Smooth muscle cell (in vitro differentiated cells): Measurements from ENCODE around the gene OXTR. TPM values are rescaled to one million over a fixed set of nuclear protein-coding genes. Genes with fewer than 3 reads are reported as not detected.

Experiments used
- DNase-seq: peaks from one replicate; lab custom pipeline; 2025; ENCODE audit not compliant: unreplicated experiment; lab: John Stamatoyannopoulos, UW
- H2AFZ ChIP-seq: fragments of 200-600 bp; sonication (generic); 2 replicates; pipeline ENCODE4 v1.6.0; 2016; ENCODE audit warnings: antibody characterized with exemption, low read depth, mild to moderate bottlenecking
- H3F3A ChIP-seq: fragments of 200-600 bp; sonication (generic); 2 replicates; pipeline ENCODE4 v1.6.0; 2017; ENCODE audit warnings: antibody characterized with exemption, low read depth
- H3K27ac ChIP-seq: fragments of 200-600 bp; sonication (generic); 2 replicates; pipeline ENCODE4 v1.5.1; 2016; ENCODE audit warnings: low read depth, mild to moderate bottlenecking
- H3K27me3 ChIP-seq: fragments of 200-600 bp; sonication (generic); 2 replicates; pipeline ENCODE4 v1.6.1; 2016; ENCODE audit warnings: low read depth, mild to moderate bottlenecking
- H3K36me3 ChIP-seq: fragments of 200-600 bp; sonication (generic); 2 replicates; pipeline ENCODE4 v1.5.1; 2016; ENCODE audit warnings: low read depth
- H3K4me1 ChIP-seq: fragments of 200-600 bp; sonication (generic); 2 replicates; pipeline ENCODE4 v1.5.1; 2016; ENCODE audit warnings: low read depth
- H3K4me2 ChIP-seq: fragments of 200-600 bp; sonication (generic); 2 replicates; pipeline ENCODE4 v1.6.0; 2016; ENCODE audit warnings: mild to moderate bottlenecking
- H3K4me3 ChIP-seq: fragments of 200-600 bp; sonication (generic); 2 replicates; pipeline ENCODE4 v1.5.1; 2016; ENCODE audit warnings: mild to moderate bottlenecking
- H3K79me2 ChIP-seq: fragments of 200-600 bp; sonication (generic); 2 replicates; pipeline ENCODE4 v1.6.0; 2016; ENCODE audit warnings: low read depth, mild to moderate bottlenecking
- H3K9ac ChIP-seq: fragments of 200-600 bp; sonication (generic); 2 replicates; pipeline ENCODE4 v1.6.0; 2016; ENCODE audit warnings: low read depth
- H3K9me3 ChIP-seq: fragments of 200-600 bp; sonication (generic); replicated peaks from 2 replicates; pipeline ENCODE4 v1.5.1; 2016; ENCODE audit warnings: low read depth
- H4K20me1 ChIP-seq: fragments of 200-600 bp; sonication (generic); 2 replicates; pipeline ENCODE4 v1.6.0; 2016; ENCODE audit warnings: low read depth
- CTCF ChIP-seq: fragments of 200-600 bp; sonication (generic); IDR thresholded peaks from 2 replicates; pipeline ENCODE4 v1.5.1; 2017; ENCODE audit warnings: borderline replicate concordance, mild to moderate bottlenecking, antibody characterized with exemption; ENCODE audit not compliant: insufficient read depth, poor library complexity, severe bottlenecking
- WGBS: methylation state at CpG from one replicate; pipeline ENCODE4 v1.1.7; 2016; ENCODE audit warnings: low lambda C conversion rate; 5-methylcytosine and 5-hydroxymethylcytosine counted together
- polyA plus RNA-seq: library from polyadenylated mRNA; unstranded; fragments of >200 nt; fragmentation: Nextera tagmentation; extraction: Ambion mirVana; gene quantifications from 2 replicates; pipeline ENCODE4 v1.2.1, GENCODE V29; 2016
- total RNA-seq: library from RNA; depleted of rRNA; stranded (reverse); fragments of >200 nt; gene quantifications from 2 replicates; pipeline ENCODE4 v1.2.3, GENCODE V29; 2014

Gene OXTR
- total and polyA plus RNA-seq, 2 experiments from 2014 or later = 0.54 to 1.1 TPM

- Histone ChIP-seq H3K36me3 (no peaks in the 10 kb centered on the region), H4K20me1 (no peaks in the 10 kb centered on the region), H3K9me3 (no peaks in the 10 kb centered on the region), H3K4me3 (no peak overlapping the region), H3K27ac (no peak overlapping the region), H3K4me1 (peaks cover 14% of the 10 kb centered on the region), H3K79me2 (no peaks in the 10 kb centered on the region), H3F3A (peaks cover 7% of the 10 kb centered on the region), H3K9ac (no peak overlapping the region), H3K4me2 (no peak overlapping the region), H3K27me3 (no peaks in the 10 kb centered on the region), H2AFZ (no peak overlapping the region)
- no peak for DNase-seq
- no peak for TF ChIP-seq CTCF
Observed at GRCh38 chr3:8737823-8738222, 31.6 kb downstream of the OXTR start.

- Histone ChIP-seq H3K9me3 (no peaks in the 10 kb centered on the region), H2AFZ (no peak overlapping the region), H3K4me3 (no peak overlapping the region), H3K4me1 (peaks cover 14% of the 10 kb centered on the region), H3K27me3 (no peaks in the 10 kb centered on the region), H3K36me3 (no peaks in the 10 kb centered on the region), H3F3A (peaks cover 7% of the 10 kb centered on the region), H3K79me2 (no peaks in the 10 kb centered on the region), H4K20me1 (no peaks in the 10 kb centered on the region), H3K9ac (no peak overlapping the region), H3K4me2 (no peak overlapping the region), H3K27ac (no peak overlapping the region)
- TF ChIP-seq CTCF = no peak
- no peak for DNase-seq
- 88% methylated on average over 4 of the region's 4 CpGs for WGBS
Observed at GRCh38 chr3:8737301-8737700, 32.1 kb downstream of the OXTR start.

GRCh38 chr3:8736436-8736835 lies 33.0 kb downstream of the OXTR start:
- H3K9ac ChIP-seq = no peak overlapping the region
- H3K36me3 ChIP-seq = no peaks in the 10 kb centered on the region
- H3K27ac ChIP-seq = no peak overlapping the region
- DNase-seq = no peak
- no peaks in the 10 kb centered on the region for H3K79me2 ChIP-seq
- H3K27me3 ChIP-seq = no peaks in the 10 kb centered on the region
- no peak overlapping the region for H3K4me3 ChIP-seq
- H4K20me1 ChIP-seq = no peaks in the 10 kb centered on the region
- 91% methylated on average over 11 of the region's 11 CpGs for WGBS
- no peak for TF ChIP-seq CTCF
- no peaks in the 10 kb centered on the region for H3K9me3 ChIP-seq
- H3K4me2 ChIP-seq = no peak overlapping the region
- no peak overlapping the region for H2AFZ ChIP-seq
- peaks cover 5% of the 10 kb centered on the region for H3K4me1 ChIP-seq
- H3F3A ChIP-seq = peaks cover 7% of the 10 kb centered on the region

- Histone ChIP-seq H3K4me1 (no peaks in the 10 kb centered on the region), H3K9ac (no peak overlapping the region), H3K4me2 (no peak overlapping the region), H3K27ac (no peak overlapping the region), H3K27me3 (no peaks in the 10 kb centered on the region), H4K20me1 (no peaks in the 10 kb centered on the region), H3K4me3 (no peak overlapping the region), H3K9me3 (no peaks in the 10 kb centered on the region), H3K79me2 (no peaks in the 10 kb centered on the region), H3K36me3 (no peaks in the 10 kb centered on the region), H3F3A (no peaks in the 10 kb centered on the region), H2AFZ (no peak overlapping the region)
- WGBS = 93% methylated on average over 1 of the region's 1 CpG
- no peak for DNase-seq
- TF ChIP-seq CTCF = no peak
Observed at GRCh38 chr3:8734908-8735307, 34.5 kb downstream of the OXTR start.
